Measurements from ENCODE around the gene ARRDC3.
"Not testable (repeated sequence)": the region's sequence is repeated elsewhere in the genome, so short reads cannot be mapped to it uniquely, and the experiment has no call there.

The ARRDC3 gene

GRCh38 chr5:91383027-91383955, at the start of gene ARRDC3:
ARRDC3 (minus strand) TSS chr5:91383317; CDS start chr5:91383092, 225 bp downstream.
- H3K4me3 ChIP-seq (ENCODE audit: low read depth, low read length), result peak within 1 kb of the TSS; percentile 80

GRCh38 chr5:91430949-91431348, 47.8 kb upstream of the ARRDC3 start:
- no peak overlapping the region for H3K4me3 ChIP-seq (ENCODE audit: low read depth, low read length)

- H3K4me3 ChIP-seq (ENCODE audit: low read depth, low read length), result no peak overlapping the region
These were observed 41.7 kb upstream of the ARRDC3 start for GRCh38 chr5:91424638-91425436.

GRCh38 chr5:91423871-91424270, 40.8 kb upstream of the ARRDC3 start:
- H3K4me3 ChIP-seq (ENCODE audit: low read depth, low read length), result no peak overlapping the region

GRCh38 chr5:91420879-91421278, 37.8 kb upstream of the ARRDC3 start:
- H3K4me3 ChIP-seq (ENCODE audit: low read depth, low read length), result no peak overlapping the region

- no peak overlapping the region for H3K4me3 ChIP-seq (ENCODE audit: low read depth, low read length)
These were observed 36.7 kb upstream of the ARRDC3 start for GRCh38 chr5:91419571-91420537.

- H3K4me3 ChIP-seq (ENCODE audit: low read depth, low read length), result no peak overlapping the region
These were observed 36.0 kb upstream of the ARRDC3 start for GRCh38 chr5:91419136-91419535.

GRCh38 chr5:91418158-91418557, 35.0 kb upstream of the ARRDC3 start:
- no peak overlapping the region for H3K4me3 ChIP-seq (ENCODE audit: low read depth, low read length)

GRCh38 chr5:91417219-91417618, 34.1 kb upstream of the ARRDC3 start:
- H3K4me3 ChIP-seq (ENCODE audit: low read depth, low read length), result no peak overlapping the region

- H3K4me3 ChIP-seq (ENCODE audit: low read depth, low read length), result no peak overlapping the region
These were observed 33.4 kb upstream of the ARRDC3 start for GRCh38 chr5:91416491-91416890.

- no peak overlapping the region for H3K4me3 ChIP-seq (ENCODE audit: low read depth, low read length)
These were observed 26.2 kb upstream of the ARRDC3 start for GRCh38 chr5:91409304-91409703.

- H3K4me3 ChIP-seq (ENCODE audit: low read depth, low read length), result no peak overlapping the region
These were observed 25.6 kb upstream of the ARRDC3 start for GRCh38 chr5:91408710-91409109.

- no peak overlapping the region for H3K4me3 ChIP-seq (ENCODE audit: low read depth, low read length)
These were observed 24.1 kb upstream of the ARRDC3 start for GRCh38 chr5:91407204-91407603.

- no peak overlapping the region for H3K4me3 ChIP-seq (ENCODE audit: low read depth, low read length)
These were observed 20.3 kb upstream of the ARRDC3 start for GRCh38 chr5:91403438-91403837.

- H3K4me3 ChIP-seq (ENCODE audit: low read depth, low read length), result no peak overlapping the region
These were observed 18.1 kb upstream of the ARRDC3 start for GRCh38 chr5:91401175-91401574.

GRCh38 chr5:91397791-91398190, 14.7 kb upstream of the ARRDC3 start:
- H3K4me3 ChIP-seq (ENCODE audit: low read depth, low read length), result no peak overlapping the region

- no peak overlapping the region for H3K4me3 ChIP-seq (ENCODE audit: low read depth, low read length)
These were observed 7.2 kb upstream of the ARRDC3 start for GRCh38 chr5:91390268-91390667.

GRCh38 chr5:91389555-91389954, 6.4 kb upstream of the ARRDC3 start:
- not testable (repeated sequence) for H3K4me3 ChIP-seq (ENCODE audit: low read depth, low read length)

GRCh38 chr5:91388362-91388761, 5.2 kb upstream of the ARRDC3 start:
- H3K4me3 ChIP-seq (ENCODE audit: low read depth, low read length), result no peak overlapping the region

GRCh38 chr5:91386120-91386519, 3.0 kb upstream of the ARRDC3 start:
- no peak overlapping the region for H3K4me3 ChIP-seq (ENCODE audit: low read depth, low read length)

- not testable (repeated sequence) for H3K4me3 ChIP-seq (ENCODE audit: low read depth, low read length)
These were observed 2.5 kb upstream of the ARRDC3 start for GRCh38 chr5:91385596-91385995.

All from iPS-11a (cell line).